A204.1 (cell line): Measurements from ENCODE around the gene TMEM178B.

Experiments used
- FAIRE-seq: peaks from 2 replicates; lab custom pipeline; 2012; peaks lifted over from hg19 to GRCh38; lab: Jason Lieb, UNC

TMEM178B gene

DNA sequence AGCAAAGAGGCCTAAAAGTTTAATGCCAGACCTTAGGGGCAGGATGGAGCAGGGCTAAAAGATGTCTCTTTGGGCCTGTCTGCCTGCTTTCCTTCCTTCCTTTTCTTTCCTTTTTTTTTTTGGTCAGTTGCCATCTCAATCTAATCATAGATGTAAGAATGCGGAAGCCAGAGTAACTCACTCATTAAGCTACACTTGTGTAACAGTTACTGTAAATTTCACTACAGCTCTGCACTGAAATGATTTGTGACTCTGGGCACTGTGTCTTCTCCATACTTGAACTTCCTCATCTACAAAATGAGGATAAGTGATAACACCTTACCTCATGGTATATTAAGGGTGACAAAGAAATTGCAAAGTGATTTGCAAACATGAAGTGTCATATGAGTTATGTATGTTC is 401.8 kb downstream of the TMEM178B start:
- no peak for FAIRE-seq

DNA sequence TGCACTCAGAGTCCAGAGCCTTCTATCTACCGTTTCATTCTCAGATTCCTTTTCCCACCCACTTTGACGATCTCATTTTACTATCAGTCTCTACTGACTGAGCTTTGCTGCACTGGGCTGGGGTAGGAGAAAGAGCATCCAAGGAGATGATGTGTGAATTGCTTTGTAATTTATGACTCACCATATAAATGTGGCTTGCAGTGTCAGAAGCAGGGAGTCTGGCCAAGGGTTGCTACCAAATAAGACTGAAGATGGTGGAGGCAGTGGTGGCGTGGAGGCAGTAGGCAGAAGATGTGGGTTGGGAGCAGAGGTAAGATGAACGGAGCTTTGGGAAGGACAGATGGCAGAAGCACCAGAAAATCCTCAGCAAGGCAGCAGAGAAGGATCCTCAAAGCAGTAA is 404.0 kb downstream of the TMEM178B start:
- FAIRE-seq: no peak

DNA sequence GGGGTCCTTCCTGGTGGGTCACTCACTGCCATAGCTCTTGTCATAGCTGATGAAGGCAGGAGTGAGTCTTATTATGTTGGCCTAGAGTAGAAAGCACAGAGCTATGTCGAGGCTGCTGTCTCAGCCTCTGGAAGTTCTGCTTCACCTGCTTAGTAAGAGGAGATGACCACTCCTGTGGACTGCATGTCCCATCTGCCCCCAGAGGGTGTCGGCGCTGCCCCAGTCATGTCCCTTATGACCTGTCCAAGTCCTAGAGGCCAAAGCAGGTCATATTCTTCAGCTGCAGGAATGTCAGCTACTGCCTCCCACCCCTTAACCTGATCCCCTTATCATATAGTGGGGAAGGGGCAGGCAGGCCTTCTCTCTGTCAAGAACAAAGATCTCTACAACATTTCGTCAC is 405.0 kb downstream of the TMEM178B start:
- FAIRE-seq: no peak

DNA sequence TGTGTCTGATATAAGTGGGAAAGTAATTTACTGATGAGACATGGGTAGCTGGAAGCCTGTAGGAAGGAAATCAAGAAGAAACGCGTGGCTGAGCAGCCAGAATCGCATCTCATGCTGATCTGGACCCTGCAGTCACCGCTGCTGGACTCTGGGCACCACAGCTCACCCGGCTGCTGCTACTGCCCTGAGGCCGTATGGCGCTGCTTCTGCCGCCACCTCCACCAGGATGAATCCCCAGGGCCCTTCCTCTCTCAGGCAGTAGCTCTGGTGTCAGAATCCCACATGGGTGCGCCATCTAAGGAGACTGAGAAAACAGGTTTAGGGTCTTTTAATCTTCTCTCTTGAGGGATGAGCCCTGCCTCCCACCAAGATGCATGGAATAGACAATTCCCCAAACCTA is 407.1 kb downstream of the TMEM178B start:
- FAIRE-seq: no peak

DNA sequence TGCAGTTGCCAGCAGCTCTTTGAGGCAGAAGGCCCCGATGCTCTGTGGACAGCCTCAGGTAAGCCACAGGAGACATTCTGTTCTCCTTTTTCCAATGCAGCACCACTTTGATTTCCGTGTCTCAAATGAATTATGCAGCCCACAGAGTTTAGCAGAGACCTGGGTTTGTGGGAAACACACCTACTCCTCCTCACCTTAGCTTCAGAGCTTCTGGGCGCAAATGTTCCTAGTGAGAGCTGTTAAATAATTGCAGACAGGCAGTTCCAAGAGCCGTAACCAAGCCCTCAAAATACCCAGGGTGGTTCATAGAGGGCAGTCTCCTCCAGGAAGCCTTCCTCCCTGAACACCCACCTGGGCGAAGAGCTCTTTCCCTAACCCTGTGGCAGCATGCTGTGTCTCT is 408.1 kb downstream of the TMEM178B start:
- FAIRE-seq: no peak

DNA sequence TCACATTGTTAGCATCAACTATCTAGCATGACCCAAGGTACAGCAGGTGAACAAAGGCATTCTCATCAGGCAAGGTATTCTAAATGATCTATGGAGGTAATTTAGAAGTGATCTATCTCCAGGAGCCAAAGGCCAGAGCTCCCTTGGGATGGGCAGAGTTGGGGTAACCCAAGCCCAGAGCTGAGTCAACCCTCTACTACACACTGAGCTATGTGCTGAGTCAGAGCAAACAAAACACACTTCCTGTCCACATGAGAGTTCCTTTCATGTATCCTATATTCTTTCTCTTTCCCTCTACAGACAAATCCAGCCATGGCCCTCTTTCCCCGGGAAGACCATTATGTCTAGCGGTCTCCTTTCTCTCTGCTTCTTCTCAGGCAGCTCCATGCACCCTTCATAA is 409.2 kb downstream of the TMEM178B start:
- no peak for FAIRE-seq

DNA sequence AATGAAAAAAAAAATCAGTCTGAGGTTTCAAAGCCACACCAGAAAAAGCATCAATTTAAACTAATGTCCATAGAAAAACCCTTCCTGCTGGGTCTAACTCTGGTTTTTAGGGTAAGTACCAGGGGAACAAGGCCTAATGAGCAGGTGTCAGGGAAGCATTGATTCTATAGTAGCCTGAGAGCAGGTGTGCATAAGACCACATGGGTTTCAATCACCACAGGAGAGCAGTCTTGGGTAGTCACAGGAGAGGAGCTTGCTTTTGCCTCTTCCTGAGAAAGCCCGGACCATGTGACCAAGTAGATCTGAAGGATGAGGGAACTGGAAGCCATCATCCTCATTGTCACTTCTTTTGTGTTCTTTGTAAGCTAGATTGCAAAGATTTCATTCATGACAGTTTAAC is 411.0 kb downstream of the TMEM178B start:
- FAIRE-seq: no peak

DNA sequence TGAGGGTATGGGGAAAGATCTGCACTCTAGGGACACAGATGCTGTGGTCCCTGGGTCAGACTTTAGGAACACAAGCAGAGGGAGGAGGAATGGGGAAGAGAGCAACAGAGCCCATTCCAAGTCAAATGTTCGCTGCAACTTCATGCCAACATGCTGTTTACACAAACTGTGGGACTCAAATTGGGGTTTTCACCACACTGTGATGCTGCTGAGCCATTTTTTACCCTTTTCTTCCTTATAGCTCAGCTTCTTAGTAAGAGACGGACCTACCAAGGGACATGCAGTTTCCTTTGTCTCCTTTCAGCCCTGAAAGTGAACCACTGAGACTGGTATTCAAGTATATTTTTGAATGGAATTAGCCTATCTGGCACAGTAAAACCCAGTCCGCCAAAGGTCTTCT is 413.1 kb downstream of the TMEM178B start:
- no peak for FAIRE-seq

DNA sequence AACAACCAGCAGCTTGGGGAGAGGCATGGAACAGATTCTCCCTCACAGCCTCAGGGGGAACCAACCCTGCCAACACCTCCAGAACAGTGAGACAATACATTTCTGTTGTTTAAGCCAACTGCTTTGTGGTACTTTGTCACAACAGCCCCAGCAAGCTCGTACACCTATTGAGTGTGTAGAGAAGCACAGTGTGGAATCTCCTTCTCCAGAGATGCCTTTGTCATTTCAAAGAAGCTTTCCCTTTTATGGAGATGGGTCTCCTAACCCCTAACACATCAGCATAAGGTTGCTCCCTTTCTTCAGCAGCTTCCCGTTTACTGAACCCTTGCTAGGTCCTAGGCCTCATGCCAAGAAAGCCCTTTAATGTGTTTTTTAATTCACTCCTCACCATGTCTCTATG is 416.6 kb downstream of the TMEM178B start:
- FAIRE-seq: no peak

DNA sequence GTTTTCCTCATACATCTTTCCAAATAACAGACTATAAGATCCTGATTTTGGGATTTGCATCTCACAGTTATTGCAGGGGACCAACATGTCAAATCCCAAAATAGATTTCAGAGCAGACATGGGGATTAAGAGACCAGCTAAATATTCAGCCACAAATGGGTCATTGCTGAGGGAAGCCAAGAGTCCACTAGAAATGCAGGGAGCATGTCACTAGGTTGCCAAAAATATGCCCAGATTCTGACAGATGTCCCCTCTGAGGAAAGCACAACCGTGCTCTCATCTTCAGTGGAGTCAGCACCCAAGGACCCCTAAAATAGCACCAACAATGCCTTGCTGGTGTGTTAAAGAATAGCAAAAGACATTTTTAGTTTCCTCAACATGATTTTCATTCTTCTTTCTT is 421.2 kb downstream of the TMEM178B start:
- no peak for FAIRE-seq

DNA sequence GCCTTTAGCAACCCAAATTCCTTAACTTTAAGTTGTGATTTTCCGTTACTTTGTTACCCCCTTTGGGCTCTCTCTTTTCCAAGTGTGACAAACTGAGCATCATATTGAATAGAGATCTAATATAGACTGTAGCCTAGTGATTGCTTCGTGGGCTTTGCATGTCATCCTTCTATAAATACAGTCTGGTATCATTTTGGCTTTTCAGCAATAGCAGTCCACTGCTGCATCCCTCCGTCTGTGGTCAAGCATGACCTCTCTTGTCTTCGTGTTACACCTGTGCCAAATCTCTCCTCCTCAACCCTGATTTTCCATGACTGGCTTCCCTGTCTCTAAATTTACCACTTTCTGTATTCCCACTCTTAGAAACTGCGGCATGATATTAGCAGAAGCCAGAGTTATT is 423.5 kb downstream of the TMEM178B start:
- no peak for FAIRE-seq

DNA sequence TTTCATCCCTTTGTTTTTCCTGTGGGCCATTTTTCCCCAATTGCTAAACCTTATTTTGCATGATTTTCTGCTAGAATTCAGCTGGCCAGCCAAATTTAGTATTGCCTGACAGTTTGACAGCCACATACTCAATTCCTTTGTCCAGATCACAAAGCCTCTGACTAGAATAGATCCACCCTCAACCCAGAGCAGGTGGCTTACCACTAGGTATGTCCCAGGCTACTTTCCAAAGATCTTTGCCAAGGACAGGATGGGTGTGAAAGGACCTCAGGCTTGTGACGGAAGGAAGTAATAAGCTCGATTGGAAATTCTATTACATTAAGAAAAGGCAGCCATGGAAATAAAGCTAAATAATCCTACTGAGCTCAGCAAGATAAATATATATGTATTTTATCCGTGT is 426.7 kb downstream of the TMEM178B start:
- no peak for FAIRE-seq

DNA sequence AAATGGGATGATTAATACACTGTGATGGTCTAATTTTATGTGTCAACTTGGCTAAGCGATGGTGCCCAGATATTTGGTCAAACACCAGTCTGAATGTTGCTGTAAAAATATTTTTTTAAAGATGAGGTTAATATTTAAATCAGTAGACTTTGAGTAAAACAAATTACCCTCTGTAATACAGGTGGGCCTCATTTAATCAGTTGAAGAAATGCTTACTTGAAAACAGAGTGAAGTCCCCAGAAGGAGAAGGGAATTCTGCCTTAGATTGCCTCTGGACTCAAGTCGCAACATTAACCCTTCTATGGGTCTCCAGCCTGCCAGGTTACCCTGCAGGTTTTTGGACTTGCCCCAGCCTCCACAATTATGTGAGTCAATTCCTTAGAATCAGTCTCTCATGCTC is 427.6 kb downstream of the TMEM178B start:
- FAIRE-seq: no peak

DNA sequence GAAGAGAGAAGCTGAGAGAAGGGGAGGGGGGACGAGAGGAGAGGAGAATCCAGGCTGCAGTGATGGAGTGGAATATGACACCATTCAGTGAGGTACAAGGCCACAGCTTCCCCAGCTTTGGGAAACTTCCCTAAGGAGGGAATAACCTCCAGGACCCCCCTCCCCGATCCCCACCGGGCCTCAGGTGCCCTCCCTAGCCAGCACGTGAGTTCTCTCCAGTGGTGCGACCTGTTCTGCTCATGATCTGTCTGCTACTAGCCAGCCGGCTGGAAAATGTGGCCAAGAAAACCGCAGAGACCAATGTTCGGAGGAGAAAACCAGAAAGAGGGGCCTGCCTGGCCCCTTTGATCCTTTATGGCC is 437.4 kb downstream of the TMEM178B start:
- FAIRE-seq: no peak

DNA sequence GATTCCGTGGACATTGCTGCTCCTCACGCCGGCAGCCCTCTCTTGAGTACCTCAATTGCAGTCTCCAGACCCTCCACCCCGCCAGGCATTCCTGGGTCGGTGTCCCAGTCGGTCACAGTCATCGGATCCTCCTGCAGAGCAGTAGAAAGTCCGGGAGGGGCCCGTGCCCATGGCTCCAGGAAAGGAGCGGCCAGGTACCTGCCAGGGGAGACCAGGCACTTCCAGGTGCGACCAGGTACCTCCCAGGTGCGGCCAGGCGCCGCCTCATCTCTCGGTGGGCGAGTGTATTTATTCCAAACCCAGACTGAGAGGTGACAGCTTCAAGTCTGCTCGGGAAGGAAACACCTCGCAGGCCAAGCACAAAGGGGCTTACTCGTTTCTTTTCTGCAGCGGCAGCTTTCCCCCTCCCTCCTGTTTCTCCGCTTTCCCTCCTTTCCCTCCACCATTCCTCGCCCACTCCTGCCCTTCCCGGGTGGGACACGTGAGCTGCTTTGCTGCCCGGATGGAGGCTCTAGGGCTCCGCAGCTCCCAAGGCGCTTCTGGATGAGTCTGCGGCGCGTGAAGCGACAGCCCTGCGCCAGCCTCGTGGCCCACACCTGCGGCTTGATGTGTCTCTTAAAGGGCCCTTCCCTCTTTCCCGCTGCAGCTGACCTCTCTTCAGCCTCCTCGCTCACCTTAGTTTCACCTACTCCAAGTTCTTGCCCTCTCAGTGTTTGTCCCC is 438.0 kb downstream of the TMEM178B start:
- no peak for FAIRE-seq

DNA sequence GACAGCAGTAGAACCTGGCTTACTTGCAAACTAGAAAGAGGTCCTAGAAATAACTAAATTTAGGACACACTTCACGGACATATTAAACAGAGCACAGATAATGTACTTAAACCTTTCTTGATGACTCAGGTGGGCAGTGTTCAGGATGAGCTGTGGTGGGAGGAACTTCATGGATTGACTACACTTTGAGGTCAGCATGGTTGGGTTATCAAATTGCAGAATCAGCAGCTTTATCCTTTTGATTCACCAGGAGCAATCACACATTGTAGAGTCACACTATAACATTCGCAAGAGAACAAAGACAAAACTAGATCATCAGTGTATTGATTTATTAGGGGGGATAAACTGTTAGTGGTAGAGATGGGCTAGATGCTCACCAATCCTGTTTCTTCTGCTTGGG is 438.7 kb downstream of the TMEM178B start:
- no peak for FAIRE-seq

DNA sequence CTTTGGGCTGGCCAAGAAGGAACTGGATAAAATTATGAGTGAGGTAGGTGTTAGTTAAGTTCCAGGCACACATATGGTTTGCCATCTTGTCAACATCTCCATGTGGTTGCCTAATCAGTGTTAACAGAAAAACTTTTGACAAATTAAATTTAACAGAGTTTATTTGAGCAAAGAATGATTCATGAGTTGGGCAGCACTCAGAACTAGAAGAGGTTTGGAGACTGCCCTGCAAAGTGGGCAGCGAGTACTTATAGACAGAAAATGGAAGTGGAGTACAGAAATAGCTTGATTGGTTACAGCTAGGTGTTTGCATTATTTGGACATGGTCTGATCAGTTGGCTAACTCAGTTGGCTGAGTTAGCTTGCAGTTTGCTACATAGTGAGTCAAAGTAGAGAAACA is 439.9 kb downstream of the TMEM178B start:
- FAIRE-seq: no peak

DNA sequence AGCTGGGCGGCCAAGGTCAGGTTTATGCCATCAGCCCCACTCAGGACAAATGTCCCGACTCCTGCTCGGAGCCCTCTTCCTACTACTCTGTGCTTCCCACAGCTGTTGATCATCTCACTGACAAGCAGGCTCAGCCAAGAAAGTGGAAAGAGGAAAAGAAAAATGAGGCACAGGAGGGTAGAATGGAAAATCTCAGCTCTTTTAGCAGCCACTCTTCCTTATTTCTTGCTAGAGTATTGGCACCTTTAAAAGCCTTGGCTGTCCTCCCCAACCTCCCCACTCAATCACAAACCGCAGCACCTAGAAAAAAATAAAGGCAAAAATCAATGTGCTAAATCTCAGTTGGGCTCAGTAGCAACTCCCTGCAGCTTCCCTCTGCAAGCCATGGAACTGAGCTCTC is 442.1 kb downstream of the TMEM178B start:
- FAIRE-seq: no peak

DNA sequence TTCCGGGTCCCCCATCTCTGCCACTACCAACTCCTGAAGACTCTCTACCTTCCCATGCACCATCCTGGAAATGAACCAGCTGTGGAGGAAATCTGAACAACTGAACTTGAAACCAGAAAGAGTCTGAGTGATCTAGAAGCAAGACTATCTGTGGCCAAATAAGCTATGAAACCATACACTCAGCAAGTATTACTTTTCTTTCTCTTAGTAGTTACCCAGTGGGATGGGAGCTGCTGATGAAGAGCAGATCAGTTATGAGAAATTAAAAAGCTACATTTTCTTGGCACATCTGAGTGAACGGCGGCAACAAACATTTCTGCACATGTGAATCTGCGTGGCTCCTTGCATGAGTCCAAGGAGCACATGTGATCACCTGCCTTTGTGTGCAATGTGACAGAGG is 445.8 kb downstream of the TMEM178B start:
- FAIRE-seq: no peak

DNA sequence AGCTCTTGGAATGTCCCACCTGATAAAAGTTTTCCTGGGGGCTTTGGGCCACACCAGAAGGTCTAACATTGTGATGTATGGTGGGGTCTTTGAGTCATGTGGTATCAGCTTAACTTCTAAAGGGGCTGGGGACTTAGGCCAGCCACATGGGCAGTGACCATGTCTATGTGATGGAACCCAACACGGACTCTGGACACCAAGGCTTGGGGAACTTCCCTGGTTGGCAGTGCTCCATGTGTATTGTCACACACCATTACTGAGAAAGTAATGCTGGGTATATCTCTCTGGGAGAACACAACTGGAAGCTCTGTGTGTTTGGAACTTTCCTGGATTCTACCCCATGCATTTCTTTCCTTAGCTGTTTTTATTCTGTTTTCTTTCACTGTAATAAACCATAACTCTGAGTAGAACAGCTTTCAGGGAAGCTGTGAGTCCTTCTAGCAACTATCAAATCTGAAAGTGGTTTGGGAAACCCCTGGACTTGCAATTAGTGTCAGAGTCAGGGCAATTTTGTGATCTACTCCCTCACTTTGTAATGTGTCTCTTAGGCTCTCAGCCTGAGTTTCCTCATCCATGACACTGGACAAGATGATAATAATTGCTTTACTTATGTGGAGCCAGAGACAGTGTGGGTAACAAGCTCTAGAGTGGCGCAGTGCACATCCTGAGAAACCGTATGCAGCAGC is 448.9 kb downstream of the TMEM178B start:
- no peak for FAIRE-seq

DNA sequence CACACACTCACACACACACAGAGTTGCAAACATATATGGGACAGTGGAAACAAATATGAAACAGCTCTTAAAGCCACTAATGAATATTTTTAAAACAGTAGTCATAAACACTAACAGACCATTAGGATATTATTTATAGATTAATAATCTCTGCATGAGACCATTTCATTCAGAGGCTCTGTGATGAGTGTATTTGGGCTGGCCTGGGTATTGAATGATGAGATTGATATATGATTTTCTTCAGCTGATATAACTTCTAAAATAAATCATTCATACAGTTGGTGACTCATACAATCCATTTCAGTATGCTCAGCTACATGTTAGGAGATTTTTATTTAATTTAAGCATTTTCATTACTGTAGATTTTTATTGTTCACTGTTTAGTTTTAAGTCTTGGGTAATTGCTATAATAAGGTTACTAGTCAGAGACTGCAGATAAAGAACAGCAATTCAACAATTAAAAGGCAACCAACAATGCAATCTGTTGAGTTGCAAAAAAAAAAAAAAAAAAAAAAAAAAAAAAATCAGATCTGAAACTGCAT is 452.2 kb downstream of the TMEM178B start:
- no peak for FAIRE-seq

DNA sequence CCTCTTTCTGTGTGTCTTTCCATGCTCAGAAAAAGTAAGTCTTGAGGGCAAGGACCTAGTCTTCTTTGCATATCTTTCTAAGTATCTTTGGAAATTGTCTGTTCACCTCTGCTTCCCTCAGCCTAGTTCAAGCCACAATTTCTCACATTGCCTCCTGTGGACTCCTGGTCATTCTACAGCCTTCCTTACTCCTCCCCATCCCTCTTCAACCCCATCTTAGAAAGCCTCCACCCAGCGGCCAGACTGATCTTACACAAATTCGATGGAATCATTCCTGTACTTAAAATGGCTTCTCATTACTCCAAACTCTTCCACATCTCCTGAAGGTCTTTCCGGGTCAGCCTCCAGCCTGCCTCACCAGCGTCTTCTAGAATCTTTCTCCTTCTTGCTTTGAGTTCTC is 453.2 kb downstream of the TMEM178B start:
- no peak for FAIRE-seq

DNA sequence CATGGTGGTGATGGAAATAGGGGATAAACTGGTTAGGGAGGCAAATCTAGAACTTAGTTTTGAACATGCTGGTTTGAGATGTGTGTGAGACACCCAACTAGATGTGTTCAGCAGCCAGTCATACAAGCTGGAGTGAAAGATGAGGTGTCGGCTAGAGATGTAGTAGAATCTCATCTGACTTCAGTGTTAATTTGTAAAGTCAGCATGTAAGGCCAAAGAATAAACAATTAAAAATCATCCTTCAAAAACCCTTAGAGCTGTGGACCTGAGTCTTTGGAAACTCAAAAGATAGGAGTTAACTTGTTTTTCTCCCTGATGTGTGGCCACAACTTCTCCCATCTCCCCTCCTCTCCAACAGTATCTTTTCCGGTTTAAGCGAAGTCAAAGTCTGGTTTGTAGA is 454.5 kb downstream of the TMEM178B start:
- no peak for FAIRE-seq
